ENCODE data around the gene HBD. TPM values are rescaled to one million over a fixed set of nuclear protein-coding genes. Genes with fewer than 3 reads are reported as not detected.

The HBD gene
- total and polyA plus RNA-seq, 2 donors (not counting 1 experiment from before 2014, with no cell fraction given): not detected

- ChIA-PET POLR2A (no interaction called here), CTCF (no interaction called here)
- Histone ChIP-seq H3K4me2 (replicated peaks; ENCODE audit: low read depth, low read length, poor library complexity, severe bottlenecking) (no peak overlapping the region), H3K27ac (ENCODE audit: low read length in 2 of 2) (no peak overlapping the region), H3K36me3 (replicated peaks in 1 of 2; ENCODE audit: control extremely low read depth in 1 of 2, control insufficient read depth in 1 of 2, extremely low read depth in 1 of 2, insufficient read depth in 2 of 2, low read length in 1 of 2) (no peaks in the 10 kb centered on the region), H3K9me3 (ENCODE audit: control extremely low read depth in 1 of 3, control insufficient read depth in 2 of 3, insufficient read depth in 1 of 3, low read length in 2 of 3) (no peaks in the 10 kb centered on the region), H2AFZ (ENCODE audit: insufficient read depth, low read depth, low read length, poor library complexity, severe bottlenecking) (no peak overlapping the region), H4K20me1 (ENCODE audit: control insufficient read depth, insufficient read depth, low read length, poor library complexity, severe bottlenecking) (no peaks in the 10 kb centered on the region), H3K79me2 (ENCODE audit: control insufficient read depth, insufficient read depth, low read length) (no peaks in the 10 kb centered on the region), H3K4me3 (ENCODE audit: control extremely low read depth in 1 of 5, extremely low read depth in 1 of 5, insufficient read depth in 1 of 5, low read depth in 2 of 5, low read length in 4 of 5) (no peak overlapping the region), H3K9ac (ENCODE audit: low read length) (no peak overlapping the region), H3K27me3 (replicated peaks in 1 of 4; ENCODE audit: control extremely low read depth in 1 of 4, control insufficient read depth in 3 of 4, insufficient read depth in 4 of 4, low read length in 3 of 4) (no peaks in the 10 kb centered on the region), H3K4me1 (ENCODE audit: control insufficient read depth in 2 of 2, insufficient read depth in 2 of 2, low read length in 2 of 2) (no peaks in the 10 kb centered on the region)
- peaks cover 6% of the 10 kb centered on the region for H3K4me1 Mint-ChIP-seq
- WGBS (ENCODE audit: insufficient coverage): 71% methylated on average over 1 of the region's 5 CpGs
- DNase-seq: no peak
- no peak overlapping the region for H3K27ac Mint-ChIP-seq
- peaks cover 6% of the 10 kb centered on the region for H3K27me3 Mint-ChIP-seq
- TF ChIP-seq CTCF (IDR thresholded peaks at IDR 0.05): peak; percentile 27
- TF ChIP-seq EZH2 (IDR thresholded peaks at IDR 0.05; ENCODE audit: borderline replicate concordance, insufficient read depth, low read depth, low read length, poor library complexity, severe bottlenecking): no peak
- intact Hi-C loops (cut with micrococcal nuclease): no loop called here
- H3K4me3 Mint-ChIP-seq: no peak overlapping the region
- no peaks in the 10 kb centered on the region for H3K9me3 Mint-ChIP-seq (ENCODE audit: insufficient read depth)
- ATAC-seq (ENCODE audit: low read depth): no peak
Observed at GRCh38 chr11:5235364-5236095, 1.2 kb upstream of the HBD start.

DNA sequence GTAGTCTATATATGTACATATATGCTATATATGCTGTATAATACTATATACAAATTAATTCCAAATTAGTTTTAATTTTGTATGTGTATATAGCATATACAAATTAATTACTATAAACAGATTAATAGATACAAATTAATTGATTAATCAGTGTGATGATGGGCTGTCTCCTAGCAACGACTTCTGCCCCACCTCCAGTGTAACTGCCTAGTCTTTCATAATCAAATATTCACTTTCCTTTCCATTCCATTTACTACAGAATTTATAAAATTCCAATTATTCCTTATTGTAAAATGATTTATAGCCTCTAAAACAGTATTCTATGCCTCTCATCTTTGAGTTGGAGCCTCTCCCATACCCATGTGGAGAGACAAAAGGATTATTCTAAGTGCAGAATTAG is 976 bp downstream of the HBD start:
- H3K27me3 ChIP-seq (replicated peaks in 1 of 4; ENCODE audit: control extremely low read depth in 1 of 4, control insufficient read depth in 3 of 4, insufficient read depth in 4 of 4, low read length in 3 of 4): no peaks in the 10 kb centered on the region
- WGBS (ENCODE audit: insufficient coverage): no CpG with 5 or more reads among the region's 1 CpG
- no peaks in the 10 kb centered on the region for H3K4me1 ChIP-seq (ENCODE audit: control insufficient read depth in 2 of 2, insufficient read depth in 2 of 2, low read length in 2 of 2)

More for the DNA sequence above, 976 bp downstream of the HBD start:
- no peak overlapping the region for H3K27ac ChIP-seq (ENCODE audit: low read length in 2 of 2)
- no peak overlapping the region for H3K9ac ChIP-seq (ENCODE audit: low read length)
- ATAC-seq (ENCODE audit: low read depth): no peak
- no peak overlapping the region for H3K4me3 ChIP-seq (ENCODE audit: control extremely low read depth in 1 of 5, extremely low read depth in 1 of 5, insufficient read depth in 1 of 5, low read depth in 2 of 5, low read length in 4 of 5)
- H3K4me3 Mint-ChIP-seq: no peak overlapping the region
- intact Hi-C loops (cut with micrococcal nuclease): no loop called here
- no peak overlapping the region for H2AFZ ChIP-seq (ENCODE audit: insufficient read depth, low read depth, low read length, poor library complexity, severe bottlenecking)
- H3K27me3 Mint-ChIP-seq: peaks cover 6% of the 10 kb centered on the region
- ChIA-PET CTCF (no interaction called here), POLR2A (no interaction called here)
- DNase-seq: no peak
- H3K4me1 Mint-ChIP-seq: peaks cover 6% of the 10 kb centered on the region
- no peak overlapping the region for H3K27ac Mint-ChIP-seq
- H3K79me2 ChIP-seq (ENCODE audit: control insufficient read depth, insufficient read depth, low read length): no peaks in the 10 kb centered on the region
- no peaks in the 10 kb centered on the region for H3K9me3 ChIP-seq (ENCODE audit: control extremely low read depth in 1 of 3, control insufficient read depth in 2 of 3, insufficient read depth in 1 of 3, low read length in 2 of 3)
- no peak overlapping the region for H3K4me2 ChIP-seq (replicated peaks; ENCODE audit: low read depth, low read length, poor library complexity, severe bottlenecking)
- no peak for TF ChIP-seq CTCF (IDR thresholded peaks at IDR 0.05)
- TF ChIP-seq EZH2 (IDR thresholded peaks at IDR 0.05; ENCODE audit: borderline replicate concordance, insufficient read depth, low read depth, low read length, poor library complexity, severe bottlenecking): no peak
- H3K9me3 Mint-ChIP-seq (ENCODE audit: insufficient read depth): no peaks in the 10 kb centered on the region
- H3K36me3 ChIP-seq (replicated peaks in 1 of 2; ENCODE audit: control extremely low read depth in 1 of 2, control insufficient read depth in 1 of 2, extremely low read depth in 1 of 2, insufficient read depth in 2 of 2, low read length in 1 of 2): no peaks in the 10 kb centered on the region
- no peaks in the 10 kb centered on the region for H4K20me1 ChIP-seq (ENCODE audit: control insufficient read depth, insufficient read depth, low read length, poor library complexity, severe bottlenecking)
